Uterus (tissue), 4 donors: Measurements from ENCODE around the gene NIM1K. TPM values are rescaled to one million over a fixed set of nuclear protein-coding genes. Genes with fewer than 3 reads are reported as not detected.

Experiments
- DNase-seq, 2 donors: peaks; one replicate each; pipeline ENCODE4 v3.0.0-alpha.2; 2019 to 2020
- H3K27ac ChIP-seq, 2 donors: fragments of 200-600 bp; sonication (generic); 1 replicate in 1 of 2; 2 replicates in 1 of 2; pipeline ENCODE4 v1.5.1; 2016 to 2018
- H3K27me3 ChIP-seq, 2 donors: fragments of 200-600 bp; sonication (generic); one replicate each; pipeline ENCODE4 v1.5.1; 2018 to 2019; ENCODE audit warnings: control low read depth in 1 of 2
- H3K36me3 ChIP-seq, 2 donors: fragments of 200-600 bp; sonication (generic); one replicate each; pipeline ENCODE4 v1.5.1; 2019; ENCODE audit warnings: control low read depth in 1 of 2
- H3K4me1 ChIP-seq, 2 donors: fragments of 200-600 bp; sonication (generic); one replicate each; pipeline ENCODE4 v1.5.1; 2018 to 2019; ENCODE audit warnings: control low read depth in 1 of 2
- H3K4me3 ChIP-seq, 2 donors: fragments of 200-600 bp; sonication (generic); 1 replicate in 1 of 2; 2 replicates in 1 of 2; pipeline ENCODE4 v1.5.1; 2018 to 2019; ENCODE audit warnings: mild to moderate bottlenecking in 1 of 2
- H3K9me3 ChIP-seq, 2 donors: fragments of 200-600 bp; sonication (generic); one replicate each; pipeline ENCODE4 v1.5.1; 2019; ENCODE audit warnings: control low read depth in 1 of 2
- CTCF ChIP-seq, 4 experiments: fragments of 200-600 bp in 2 of 4; fragments of 450-650 bp in 2 of 4; sonication (generic) in 2 of 4; IDR thresholded peaks; one replicate each; pipeline ENCODE4 v1.5.1; 2016 to 2019; ENCODE audit warnings: antibody characterized with exemption in 4 of 4, mild to moderate bottlenecking in 2 of 4, moderate library complexity in 1 of 4
- POLR2A ChIP-seq, 2 donors: fragments of 450-650 bp; IDR thresholded peaks; one replicate each; pipeline ENCODE4 v1.6.1; 2016; ENCODE audit warnings: antibody characterized with exemption in 2 of 2, mild to moderate bottlenecking in 1 of 2, moderate library complexity in 1 of 2
- intact Hi-C: fragments of 100-400 bp; cut with DNase I; formaldehyde crosslinking; loops from one replicate; pipeline ENCODE4 v1.15.1; 2023; ENCODE audit warnings: low total_unique reads
- total RNA-seq, 4 donors: library from RNA; depleted of rRNA in 3 of 4; stranded (reverse); fragments of >200 nt in 3 of 4; gene quantifications; one replicate each; pipeline versions ENCODE4 v1.1.0 to v1.2.4, GENCODE V29; 2014 to 2023
- donor health status: DM: yes; HTN: yes; CAD: no.

NIM1K gene
- total RNA-seq, result under 1 TPM in 3 of 4 donors, not detected in 1; 0.26 to 0.79 (median 0.35) TPM

- peak within 1 kb of the TSS in 1 of 2 donors; percentile 33 for H3K27ac ChIP-seq
- peak; percentile 51 to 57 for DNase-seq
- no peaks in the 10 kb centered on the region for H3K36me3 ChIP-seq
- H3K4me1 ChIP-seq, result no peaks in the 10 kb centered on the region
- TF ChIP-seq POLR2A (IDR thresholded peaks at IDR 0.05) (no peak), CTCF (IDR thresholded peaks at IDR 0.05) (no peak)
- peak within 1 kb of the TSS; percentile 34 to 45 for H3K4me3 ChIP-seq
- no peaks in the 10 kb centered on the region for H3K9me3 ChIP-seq
- no peaks in the 10 kb centered on the region for H3K27me3 ChIP-seq
- intact Hi-C loops, result no loop called here
Observed at GRCh38 chr5:43191740-43192557, at the start of gene NIM1K. NIM1K (plus strand) TSS chr5:43192225; CDS start chr5:43245776, 53,551 bp downstream.

- H3K27ac ChIP-seq, result no peak overlapping the region
- H3K27me3 ChIP-seq, result no peaks in the 10 kb centered on the region
- no peak for DNase-seq
- no peak for TF ChIP-seq POLR2A (IDR thresholded peaks at IDR 0.05)
- no peak for TF ChIP-seq CTCF (IDR thresholded peaks at IDR 0.05)
- H3K36me3 ChIP-seq, result no peaks in the 10 kb centered on the region
- intact Hi-C loops, result no loop called here
- H3K4me3 ChIP-seq, result no peak overlapping the region
- H3K4me1 ChIP-seq, result no peaks in the 10 kb centered on the region
- no peaks in the 10 kb centered on the region for H3K9me3 ChIP-seq
Observed at GRCh38 chr5:43145071-43145470, 47.0 kb upstream of the NIM1K start.

GRCh38 chr5:43146958-43147357, 45.1 kb upstream of the NIM1K start:
- TF ChIP-seq CTCF (IDR thresholded peaks at IDR 0.05) (no peak), POLR2A (IDR thresholded peaks at IDR 0.05) (no peak)
- Histone ChIP-seq H3K9me3 (no peaks in the 10 kb centered on the region), H3K36me3 (no peaks in the 10 kb centered on the region)

GRCh38 chr5:43148417-43148816, 43.6 kb upstream of the NIM1K start:
- no peaks in the 10 kb centered on the region for H3K27me3 ChIP-seq
- DNase-seq, result no peak
- H3K27ac ChIP-seq, result no peak overlapping the region
- H3K4me1 ChIP-seq, result no peaks in the 10 kb centered on the region
- no peak for TF ChIP-seq POLR2A (IDR thresholded peaks at IDR 0.05)
- no peak for TF ChIP-seq CTCF (IDR thresholded peaks at IDR 0.05)
- no peak overlapping the region for H3K4me3 ChIP-seq
- intact Hi-C loops, result no loop called here
- H3K9me3 ChIP-seq, result no peaks in the 10 kb centered on the region
- H3K36me3 ChIP-seq, result no peaks in the 10 kb centered on the region

More at GRCh38 chr5:43146958-43147357, 45.1 kb upstream of the NIM1K start:
- no peak for DNase-seq
- Histone ChIP-seq H3K4me3 (no peak overlapping the region), H3K4me1 (no peaks in the 10 kb centered on the region), H3K27ac (no peak overlapping the region), H3K27me3 (no peaks in the 10 kb centered on the region)
- intact Hi-C loops, result no loop called here

- H3K36me3 ChIP-seq, result no peaks in the 10 kb centered on the region
- H3K9me3 ChIP-seq, result no peaks in the 10 kb centered on the region
- DNase-seq, result no peak
- intact Hi-C loops, result no loop called here
- no peak overlapping the region for H3K27ac ChIP-seq
- TF ChIP-seq POLR2A (IDR thresholded peaks at IDR 0.05), result no peak
- no peak for TF ChIP-seq CTCF (IDR thresholded peaks at IDR 0.05)
- no peaks in the 10 kb centered on the region for H3K27me3 ChIP-seq
- H3K4me3 ChIP-seq, result no peak overlapping the region
- no peaks in the 10 kb centered on the region for H3K4me1 ChIP-seq
Observed at GRCh38 chr5:43149231-43149630, 42.8 kb upstream of the NIM1K start.
